Ovary (tissue), 9 donors: ENCODE data around the gene DAB2IP. TPM values are rescaled to one million over a fixed set of nuclear protein-coding genes. Genes with fewer than 3 reads are reported as not detected.

Experiments used
- DNase-seq, 5 donors: peaks; one replicate each; pipeline ENCODE4 v3.0.0-alpha.2; 2019 to 2020
- H3K27ac ChIP-seq, 2 donors: fragments of 200-600 bp; one replicate each; pipeline versions ENCODE4 v1.5.1 to v1.8.0; 2019 to 2022
- H3K27me3 ChIP-seq: fragments of 200-600 bp; one replicate; pipeline ENCODE4 v1.8.0; 2022
- H3K36me3 ChIP-seq: fragments of 200-600 bp; sonication (generic); one replicate; pipeline ENCODE4 v1.5.1; 2019
- H3K4me1 ChIP-seq: one replicate; pipeline ENCODE4 v1.8.1; 2013; ENCODE audit warnings: mild to moderate bottlenecking, moderate library complexity; ENCODE audit not compliant: insufficient read depth
- H3K4me3 ChIP-seq: fragments of 200-600 bp; sonication (generic); one replicate; pipeline ENCODE4 v1.5.1; 2017
- H3K9me3 ChIP-seq, 2 donors: fragments of 200-600 bp in 1 of 2; sonication (generic) in 1 of 2; one replicate each; pipeline versions ENCODE4 v1.5.1 to v1.8.1; 2013 to 2019; ENCODE audit warnings: mild to moderate bottlenecking in 1 of 2, moderate library complexity in 1 of 2
- CTCF ChIP-seq, 3 donors: fragments of 450-650 bp in 2 of 3; fragments of 200-600 bp in 1 of 3; IDR thresholded peaks; one replicate each; pipeline versions ENCODE4 v1.5.1 to v1.8.0; 2016 to 2022; ENCODE audit warnings: antibody characterized with exemption in 3 of 3, mild to moderate bottlenecking in 1 of 3
- EP300 ChIP-seq: sonication (generic); formaldehyde crosslinking; IDR thresholded peaks from one replicate; pipeline ENCODE4 v1.6.1; 2017; ENCODE audit warnings: antibody characterized with exemption
- POLR2A ChIP-seq: fragments of 450-650 bp; IDR thresholded peaks from one replicate; pipeline ENCODE4 v1.6.1; 2017; ENCODE audit warnings: antibody characterized with exemption, mild to moderate bottlenecking, moderate library complexity
- WGBS, 3 donors: extraction: QIAGEN DNeasy Blood & Tissue Kit in 1 of 3; methylation state at CpG; one replicate each; pipeline versions ENCODE4 v1.1.5 to v1.1.7; 2013 to 2017; 5-methylcytosine and 5-hydroxymethylcytosine counted together
- intact Hi-C, 4 donors: fragments of 100-400 bp; cut with DNase I; formaldehyde crosslinking; loops; one replicate each; pipeline versions ENCODE4 v1.11.0 to v1.15.1; 2022 to 2023
- polyA plus RNA-seq, 2 donors: library from polyadenylated mRNA; stranded (reverse); fragments of 200-250 nt in 1 of 2; fragments of 350-450 nt in 1 of 2; fragmentation: Illumina TruSeq in 1 of 2; extraction: RNeasy Lipid Tissue Mini Kit (QIAGEN cat#74804) in 1 of 2; gene quantifications; one replicate each; pipeline ENCODE4 v1.2.3, GENCODE V29; 2013 to 2014
- total RNA-seq, 7 donors: library from RNA; depleted of rRNA in 2 of 7; stranded (reverse); fragments of >200 nt in 2 of 7; fragmentation: NEBNext Ultra II Directional in 3 of 7; extraction: Animal tissue kit (Norgen Biotek cat#: 25700) in 3 of 7; gene quantifications; one replicate each; pipeline versions ENCODE4 v1.1.0 to v1.2.4, GENCODE V29; 2016 to 2023
- donor health status: DM: no; HTN: no; CAD: no; lungs with moderate emphysema.
- donor health status: DM: no; HTN: no; CAD: no.
- donor health status: Bipolar disorder and iron deficiency.
- donor health status: DM: yes; HTN: yes; CAD: no.
- donor health status: DM: no; HTN: no; CAD: no.
- donor health status: DM: yes; HTN: yes; CAD: no.

The DAB2IP gene
- total and polyA plus RNA-seq, 9 donors: 9.3 to 95.0 (median 70.6) TPM

GRCh38 chr9:121667890-121668289, 16.5 kb downstream of the DAB2IP start:
- WGBS, 3 donors: 71 to 78% (median 72%) methylated on average over 9 of the region's 9 CpGs
- no peaks in the 10 kb centered on the region for H3K4me1 ChIP-seq
- TF ChIP-seq EP300 (no peak), CTCF (IDR thresholded peaks at IDR 0.05) (no peak), POLR2A (no peak)

GRCh38 chr9:121670431-121670830, 19.0 kb downstream of the DAB2IP start:
- Histone ChIP-seq H3K27me3 (no peaks in the 10 kb centered on the region), H3K27ac (no peak overlapping the region), H3K4me1 (peaks cover 3% of the 10 kb centered on the region), H3K4me3 (no peak overlapping the region), H3K9me3 (no peaks in the 10 kb centered on the region), H3K36me3 (no peaks in the 10 kb centered on the region)
- intact Hi-C loops: no loop called here
- peak; percentile 59 to 83 (median 66) for DNase-seq
- WGBS, 3 donors: 12 to 21% (median 15%) methylated on average over 5 of the region's 5 CpGs
- peak; percentile 44 for TF ChIP-seq EP300
- no peak for TF ChIP-seq CTCF (IDR thresholded peaks at IDR 0.05)

More at GRCh38 chr9:121667890-121668289, 16.5 kb downstream of the DAB2IP start:
- Histone ChIP-seq H3K4me3 (no peak overlapping the region), H3K27ac (no peak overlapping the region), H3K36me3 (no peaks in the 10 kb centered on the region), H3K27me3 (no peaks in the 10 kb centered on the region), H3K9me3 (no peaks in the 10 kb centered on the region)
- intact Hi-C loops: no loop called here
- no peak for DNase-seq

GRCh38 chr9:121671612-121672155, 20.2 kb downstream of the DAB2IP start:
- H3K9me3 ChIP-seq: no peaks in the 10 kb centered on the region
- H3K4me3 ChIP-seq: no peak overlapping the region
- TF ChIP-seq POLR2A (no peak), CTCF (IDR thresholded peaks at IDR 0.05) (no peak), EP300 (no peak)
- H3K36me3 ChIP-seq: no peaks in the 10 kb centered on the region
- H3K4me1 ChIP-seq: peaks cover 10% of the 10 kb centered on the region
- no peak overlapping the region for H3K27ac ChIP-seq
- WGBS, 3 donors: 58 to 72% (median 62%) methylated on average over 5 of the region's 5 CpGs
- DNase-seq: no peak
- intact Hi-C loops: no loop called here
- H3K27me3 ChIP-seq: no peaks in the 10 kb centered on the region

GRCh38 chr9:121672213-121672612, 20.8 kb downstream of the DAB2IP start:
- TF ChIP-seq CTCF (IDR thresholded peaks at IDR 0.05) (no peak), EP300 (no peak), POLR2A (no peak)
- Histone ChIP-seq H3K4me1 (peaks cover 10% of the 10 kb centered on the region), H3K27me3 (no peaks in the 10 kb centered on the region), H3K36me3 (no peaks in the 10 kb centered on the region), H3K27ac (no peak overlapping the region), H3K9me3 (no peaks in the 10 kb centered on the region), H3K4me3 (no peak overlapping the region)
- intact Hi-C loops: no loop called here
- no peak for DNase-seq
- WGBS, 3 donors: 79 to 84% (median 84%) methylated on average over 7 of the region's 7 CpGs
